DND-41 (cell line): ENCODE measurements around the gene SERAC1.

ENCODE experiments used
- ATAC-seq: fragments of 200-7000 bp; cut with Tn5 transposase; 3 replicates; pipeline ENCODE4 v1.9.1; 2021; ENCODE audit warnings: low read depth; ENCODE audit not compliant: insufficient read depth
- DNase-seq: peaks from one replicate; pipeline ENCODE4 v3.0.0-alpha.2; 2020
- H2AFZ ChIP-seq: 2 replicates; pipeline ENCODE4 v1.6.0; 2012; ENCODE audit warnings: low read depth, low read length
- H3K27ac ChIP-seq: 2 replicates; pipeline ENCODE4 v1.5.1; 2012; ENCODE audit warnings: low read length, inconsistent platforms
- H3K27me3 ChIP-seq: fragments of 200-600 bp; sonication (generic); 2 replicates; pipeline ENCODE4 v1.6.0; 2012; ENCODE audit warnings: low read length, mild to moderate bottlenecking, inconsistent platforms; ENCODE audit not compliant: insufficient read depth, poor library complexity
- H3K36me3 ChIP-seq: 2 replicates; pipeline ENCODE4 v1.5.1; 2012; ENCODE audit warnings: low read length, inconsistent platforms; ENCODE audit not compliant: insufficient read depth
- H3K4me1 ChIP-seq: 2 replicates; pipeline ENCODE4 v1.5.1; 2012; ENCODE audit warnings: mild to moderate bottlenecking, low read length; ENCODE audit not compliant: insufficient read depth
- H3K4me2 ChIP-seq: 2 replicates; pipeline ENCODE4 v1.6.0; 2012; ENCODE audit warnings: mild to moderate bottlenecking, moderate library complexity, low read length, inconsistent platforms; ENCODE audit not compliant: insufficient read depth
- H3K4me3 ChIP-seq, 2 experiments: fragments of 200-600 bp in 1 of 2; shearing (Covaris generic) in 1 of 2; 2 replicates each; pipeline ENCODE4 v1.5.1; 2012 to 2016; ENCODE audit warnings: inconsistent platforms in 2 of 2, low read length in 2 of 2, mild to moderate bottlenecking in 2 of 2, low read depth in 1 of 2, moderate library complexity in 1 of 2
- H3K79me2 ChIP-seq: 2 replicates; pipeline ENCODE4 v1.6.0; 2012; ENCODE audit warnings: low read length, inconsistent platforms; ENCODE audit not compliant: insufficient read depth
- H3K9ac ChIP-seq: 2 replicates; pipeline ENCODE4 v1.6.0; 2012; ENCODE audit warnings: low read depth, mild to moderate bottlenecking, inconsistent platforms, low read length, moderate library complexity
- H3K9me3 ChIP-seq: 2 replicates; pipeline ENCODE4 v1.5.1; 2012; ENCODE audit warnings: low read length, moderate library complexity, mild to moderate bottlenecking, inconsistent platforms; ENCODE audit not compliant: insufficient read depth, severe bottlenecking
- H4K20me1 ChIP-seq: 2 replicates; pipeline ENCODE4 v1.6.0; 2012; ENCODE audit warnings: low read length; ENCODE audit not compliant: insufficient read depth
- CTCF ChIP-seq: IDR thresholded peaks from 2 replicates; pipeline ENCODE4 v1.5.1; 2012; ENCODE audit warnings: borderline replicate concordance, low read length, moderate library complexity, mild to moderate bottlenecking; ENCODE audit not compliant: poor library complexity, severe bottlenecking; ENCODE audit errors: extremely low read depth
- EZH2 ChIP-seq: IDR thresholded peaks from 3 replicates; pipeline ENCODE4 v1.6.1; 2012; ENCODE audit warnings: borderline replicate concordance, low read depth, mild to moderate bottlenecking, moderate library complexity, low read length, inconsistent platforms; ENCODE audit not compliant: severe bottlenecking

SERAC1 gene

GRCh38 chr6:158191032-158191431, 23.0 kb upstream of the SERAC1 start:
- no peaks in the 10 kb centered on the region for H3K9me3 ChIP-seq
- no peak for ATAC-seq
- H3K27me3 ChIP-seq, result no peaks in the 10 kb centered on the region
- no peak overlapping the region for H3K9ac ChIP-seq
- H3K27ac ChIP-seq, result no peak overlapping the region
- TF ChIP-seq CTCF (no peak), EZH2 (no peak)
- H3K79me2 ChIP-seq, result no peaks in the 10 kb centered on the region
- H4K20me1 ChIP-seq, result no peaks in the 10 kb centered on the region
- H3K4me3 ChIP-seq, result no peak overlapping the region
- DNase-seq, result no peak
- no peak overlapping the region for H2AFZ ChIP-seq
- H3K4me1 ChIP-seq, result no peaks in the 10 kb centered on the region
- H3K36me3 ChIP-seq, result peaks cover 14% of the 10 kb centered on the region
- no peak overlapping the region for H3K4me2 ChIP-seq

- Histone ChIP-seq H3K27me3 (no peaks in the 10 kb centered on the region), H3K9ac (no peak overlapping the region), H3K27ac (no peak overlapping the region), H2AFZ (no peak overlapping the region), H3K36me3 (peaks cover 14% of the 10 kb centered on the region), H4K20me1 (no peaks in the 10 kb centered on the region), H3K4me2 (no peak overlapping the region), H3K9me3 (no peaks in the 10 kb centered on the region), H3K79me2 (no peaks in the 10 kb centered on the region), H3K4me1 (no peaks in the 10 kb centered on the region), H3K4me3 (no peak overlapping the region)
- DNase-seq (no peak), ATAC-seq (no peak)
- TF ChIP-seq CTCF (no peak), EZH2 (no peak)
Measured at GRCh38 chr6:158188591-158188990, 20.5 kb upstream of the SERAC1 start.

GRCh38 chr6:158185729-158186456, 17.8 kb upstream of the SERAC1 start:
- TF ChIP-seq EZH2 (no peak), CTCF (no peak)
- Histone ChIP-seq H4K20me1 (no peaks in the 10 kb centered on the region), H3K4me3 (no peak overlapping the region), H3K36me3 (peaks cover 4% of the 10 kb centered on the region; the same call in 1 of the 2 replicates), H3K4me1 (no peaks in the 10 kb centered on the region), H3K27ac (no peak overlapping the region), H3K9ac (no peak overlapping the region), H3K4me2 (no peak overlapping the region), H3K27me3 (no peaks in the 10 kb centered on the region), H3K79me2 (no peaks in the 10 kb centered on the region), H3K9me3 (no peaks in the 10 kb centered on the region), H2AFZ (no peak overlapping the region)
- no peak for DNase-seq
- no peak for ATAC-seq
